NOMO-1 treated with dmso at 0.1 percent for 144 hours (cell line): ENCODE measurements around the gene ZNF773.
"Not testable (repeated sequence)": the region's sequence is repeated elsewhere in the genome, so short reads cannot be mapped to it uniquely, and the experiment has no call there.

Experiments used
- DNase-seq: peaks from one replicate; lab custom pipeline; 2025; ENCODE audit not compliant: unreplicated experiment; lab: John Stamatoyannopoulos, UW

The ZNF773 gene

DNA sequence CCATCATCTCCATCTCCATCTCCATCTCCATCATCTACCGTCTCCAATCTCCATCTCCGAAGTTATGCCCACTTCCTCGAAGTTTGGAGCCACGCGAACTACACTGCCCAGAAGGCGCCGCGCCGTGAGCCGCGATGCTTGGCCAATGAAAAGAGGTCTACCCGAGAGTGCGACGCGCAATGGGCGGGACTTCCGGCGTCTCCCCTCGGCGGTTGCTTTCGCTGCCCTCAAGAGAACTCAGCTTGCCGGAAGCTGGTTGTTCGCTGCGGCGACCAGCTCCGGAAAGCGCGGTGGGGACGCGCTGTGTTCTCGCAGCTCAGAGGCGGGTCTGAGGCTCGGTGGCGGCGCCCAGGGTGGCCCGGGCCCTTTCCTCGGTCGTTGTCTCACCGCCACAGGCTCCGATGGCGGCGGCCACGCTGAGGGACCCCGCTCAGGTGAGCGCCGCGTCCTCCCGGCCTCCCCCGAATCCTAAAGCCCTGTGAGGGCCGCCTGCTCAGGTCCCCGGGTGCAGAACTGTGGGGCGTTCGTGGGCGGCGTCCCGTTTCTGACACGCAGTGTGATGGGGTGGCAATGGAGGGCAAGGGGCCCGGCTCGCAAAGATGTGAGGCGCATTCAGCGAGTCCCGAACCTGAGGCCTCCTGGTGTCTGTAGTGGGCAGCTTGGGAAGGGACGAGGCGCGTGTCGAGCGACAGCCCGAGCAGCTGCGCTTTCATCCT is at the start of gene ZNF773:
Gene ZNF773, plus strand, starts transcription at position 259 of the 716 bp plus-strand sequence. Its CDS starts 143 bp downstream, at position 402.
- peak; percentile 86 for DNase-seq

DNA sequence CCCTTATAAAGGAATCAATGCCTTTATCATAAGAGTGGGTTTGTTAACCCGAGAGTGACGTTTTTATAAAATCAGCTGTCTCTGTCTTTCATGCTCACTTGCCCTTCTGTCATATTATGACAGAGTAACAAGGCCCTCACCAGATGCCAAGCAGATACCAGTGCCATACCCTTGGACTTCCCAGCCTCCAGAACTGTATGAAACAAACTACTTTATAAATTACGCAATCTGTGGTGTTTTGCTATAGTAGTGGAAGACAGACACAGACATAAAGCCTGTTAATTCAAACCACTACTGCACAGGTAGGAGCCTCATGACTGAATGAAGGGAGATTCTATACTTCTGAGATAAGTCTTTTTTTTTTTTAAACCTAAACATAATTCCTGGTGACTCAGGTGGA is 47.4 kb upstream of the ZNF773 start:
- no peak for DNase-seq

DNA sequence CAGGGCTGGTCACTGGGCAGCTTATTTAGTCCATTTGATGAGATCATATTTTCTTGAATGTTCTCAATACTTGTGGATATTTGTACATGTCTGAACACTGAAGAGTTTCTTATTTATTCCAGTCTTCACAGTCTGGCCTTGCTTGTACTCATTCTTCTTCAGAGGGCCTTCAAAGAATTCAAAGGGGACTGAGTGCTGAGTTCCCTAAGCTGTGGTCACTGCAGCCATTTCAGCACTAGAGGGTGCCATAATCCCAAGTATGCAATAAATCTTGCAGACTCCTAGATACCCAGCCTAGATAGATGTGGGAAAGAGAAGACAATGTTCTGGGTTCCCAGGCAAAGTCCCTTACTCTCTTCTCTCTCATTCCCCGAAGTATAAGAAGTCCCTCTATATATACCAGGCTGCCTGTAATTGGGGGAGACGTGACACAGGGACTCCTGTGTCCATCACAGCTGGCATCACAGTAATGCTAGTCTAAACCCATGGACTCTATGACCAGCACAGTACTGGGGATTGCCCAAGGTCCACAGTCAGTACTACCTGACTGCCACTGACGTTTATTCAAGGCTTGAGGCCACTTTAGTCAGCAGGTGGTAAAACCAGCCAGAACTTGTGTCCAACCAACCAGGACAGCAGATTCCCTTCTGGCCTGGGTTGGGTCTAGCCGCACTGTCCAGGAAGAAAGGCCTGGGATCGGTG is 33.9 kb upstream of the ZNF773 start:
- DNase-seq: peak; percentile 8

DNA sequence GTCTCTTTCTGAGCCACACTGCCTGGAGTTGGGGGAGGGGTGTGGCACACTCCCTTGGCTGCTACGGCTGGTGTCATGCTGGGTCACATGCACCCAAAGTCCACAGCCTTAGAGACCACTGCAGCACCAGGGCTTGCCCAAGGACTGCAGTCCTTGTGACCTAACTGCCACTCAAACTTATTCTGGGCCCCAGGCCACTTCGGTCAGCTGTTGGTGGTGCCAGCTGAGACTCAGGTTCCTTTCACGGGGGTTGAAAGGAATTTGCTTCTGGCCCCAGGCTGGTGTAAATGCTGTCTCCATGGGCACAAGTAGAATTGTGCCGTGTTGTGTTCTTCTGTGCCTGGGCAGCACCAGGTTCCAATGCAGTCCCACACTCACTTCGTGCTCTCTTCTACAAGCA is 33.2 kb upstream of the ZNF773 start:
- DNase-seq: no peak

DNA sequence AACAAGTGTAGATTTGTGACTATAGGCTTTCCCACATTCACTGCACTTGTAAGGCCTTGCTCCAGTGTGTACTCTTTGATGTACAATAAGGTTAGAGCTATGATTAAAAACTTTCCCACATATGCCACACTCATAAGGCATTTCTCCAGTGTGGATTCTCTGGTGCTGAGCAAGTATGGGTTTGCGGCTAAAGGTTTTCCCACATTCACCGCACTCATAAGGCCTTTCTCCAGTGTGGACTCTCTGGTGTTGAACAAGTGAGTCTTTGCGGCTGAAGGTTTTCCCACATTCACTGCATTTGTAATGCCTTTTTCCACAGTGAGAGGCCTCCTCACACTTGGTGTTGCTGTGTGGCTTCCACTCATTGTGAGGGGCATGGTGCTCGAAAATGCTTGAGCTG is 26.1 kb upstream of the ZNF773 start:
- DNase-seq: no peak

DNA sequence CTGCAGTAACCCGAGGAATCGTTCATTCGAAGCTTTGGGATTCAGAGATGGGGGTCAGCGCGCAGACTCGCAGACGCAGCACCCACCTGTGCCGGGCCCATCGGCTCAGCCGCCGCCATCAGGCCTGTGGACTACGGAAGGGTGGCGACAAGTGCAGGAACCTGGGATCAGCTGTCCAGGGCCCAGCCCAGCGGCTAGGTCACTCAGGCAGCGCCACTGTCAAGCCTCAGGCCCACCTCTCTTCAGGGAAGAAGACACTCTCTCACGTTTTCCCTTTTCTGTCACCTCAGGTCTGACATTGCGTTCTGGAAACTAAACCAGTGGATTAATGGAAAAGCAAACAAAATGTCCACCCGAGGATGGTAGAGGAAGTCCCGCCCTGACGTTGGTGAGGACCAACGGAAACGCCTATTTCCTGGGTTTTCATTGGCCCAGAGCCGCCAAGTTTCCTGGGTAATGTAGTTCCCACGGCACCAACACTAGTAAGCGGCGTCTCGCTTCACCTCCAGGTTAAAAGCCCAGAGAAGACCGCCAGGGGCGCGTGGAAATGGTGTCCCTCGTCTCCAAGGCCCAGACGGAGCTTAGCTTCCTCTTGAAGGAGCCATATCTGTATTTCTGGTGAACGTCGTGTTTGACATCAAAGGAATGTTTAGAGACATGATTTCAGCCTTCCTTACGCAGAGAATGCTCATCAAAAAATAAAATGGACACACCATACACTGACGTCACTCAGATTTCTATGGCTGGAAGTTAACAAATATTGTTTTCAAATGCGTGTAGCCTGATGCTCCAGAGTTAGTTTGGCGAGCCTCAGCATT is 22.3 kb upstream of the ZNF773 start, which contains the start of gene ZNF772:
Gene ZNF772, minus strand, starts transcription at position 376 of the 818 bp plus-strand sequence. Its CDS starts 257 bp downstream, at position 119.
- DNase-seq: peak; percentile 94

DNA sequence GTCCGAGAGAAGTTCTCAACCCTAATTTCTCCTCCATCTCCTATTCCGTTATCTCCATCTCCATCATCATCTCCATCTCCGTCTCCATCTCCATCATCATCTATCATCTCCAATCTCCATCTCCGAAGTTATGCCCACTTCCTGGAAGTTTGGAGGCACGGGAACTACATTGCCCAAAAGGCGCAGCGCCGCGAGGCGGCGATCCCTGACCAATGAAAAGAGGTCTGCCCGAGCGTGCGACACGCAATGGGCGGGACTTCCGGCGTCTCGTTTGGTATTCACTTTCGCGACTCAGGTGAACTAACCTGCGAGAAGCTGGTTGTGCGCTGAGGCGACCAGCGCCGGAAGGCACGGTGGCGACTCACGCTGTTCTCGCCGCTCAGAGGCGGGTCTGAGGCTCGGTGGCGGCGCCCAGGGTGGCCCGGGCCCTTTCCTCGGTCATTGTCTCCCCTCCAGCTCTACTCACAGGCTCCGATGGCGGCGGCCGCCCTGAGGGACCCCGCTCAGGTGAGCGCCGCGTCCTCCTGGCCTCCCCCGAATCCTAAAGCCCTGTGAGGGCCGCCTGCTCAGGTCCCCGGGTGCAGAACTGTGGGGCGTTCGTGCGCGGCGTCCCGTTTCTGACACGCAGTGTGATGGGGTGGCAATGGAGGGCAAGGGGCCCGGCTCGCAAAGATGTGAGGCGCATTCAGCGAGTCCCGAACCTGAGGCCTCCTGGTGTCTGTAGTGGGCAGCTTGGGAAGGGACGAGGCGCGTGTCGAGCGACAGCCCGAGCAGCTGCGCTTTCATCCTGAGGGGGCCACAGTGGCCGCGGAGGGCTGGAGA is 12.1 kb upstream of the ZNF773 start, which contains the start of gene ZNF419:
Gene ZNF419, plus strand, starts transcription at position 274 of the 822 bp plus-strand sequence. Its CDS starts 201 bp downstream, at position 475.
- peak; percentile 56 for DNase-seq

DNA sequence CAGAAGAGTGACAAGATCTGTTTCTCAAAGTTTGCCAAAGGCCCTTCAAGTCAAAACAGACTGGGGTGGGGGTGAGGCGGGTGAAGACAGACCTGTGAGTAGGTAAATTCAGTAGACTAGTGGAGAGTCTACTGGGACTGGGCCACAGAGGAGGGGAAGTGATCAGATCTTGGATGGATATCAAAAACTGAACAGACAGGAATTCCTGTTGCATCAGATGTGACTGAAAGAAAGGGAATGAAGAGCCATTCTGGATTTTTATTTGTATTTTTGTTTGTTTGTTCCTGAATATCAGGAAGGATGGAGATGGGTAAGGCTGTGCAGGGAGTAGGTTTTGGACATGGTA is 11.5 kb upstream of the ZNF773 start:
- not testable (repeated sequence) for DNase-seq

DNA sequence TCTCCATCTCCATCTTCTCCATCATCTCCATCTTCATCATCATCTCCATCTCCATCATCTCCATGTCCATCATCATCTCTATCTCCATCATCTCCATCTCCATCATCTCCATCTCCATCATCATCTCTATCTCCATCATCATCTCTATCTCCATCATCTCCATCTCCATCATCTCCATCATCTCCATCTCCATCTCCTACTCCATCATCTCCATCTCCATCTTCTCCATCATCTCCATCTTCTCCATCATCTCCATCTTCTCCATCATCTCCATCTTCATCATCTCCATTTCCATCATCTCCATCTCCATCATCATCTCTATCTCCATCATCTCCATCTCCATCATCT is 432 bp upstream of the ZNF773 start:
- not testable (repeated sequence) for DNase-seq

DNA sequence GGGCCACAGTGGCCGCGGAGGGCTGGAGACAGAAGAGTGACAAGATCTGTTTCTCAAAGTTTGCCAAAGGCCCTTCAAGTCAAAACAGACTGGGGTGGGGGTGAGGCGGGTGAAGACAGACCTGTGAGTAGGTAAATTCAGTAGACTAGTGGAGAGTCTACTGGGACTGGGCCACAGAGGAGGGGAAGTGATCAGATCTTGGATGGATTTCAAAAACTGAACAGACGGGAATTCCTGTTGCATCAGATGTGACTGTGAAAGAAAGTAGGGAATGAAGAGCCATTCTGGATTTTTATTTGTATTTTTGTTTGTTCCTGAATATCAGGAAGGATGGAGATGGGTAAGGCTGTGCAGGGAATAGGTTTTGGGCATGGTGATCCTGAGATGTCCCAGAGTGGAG is 662 bp downstream of the ZNF773 start:
- DNase-seq: not testable (repeated sequence)

DNA sequence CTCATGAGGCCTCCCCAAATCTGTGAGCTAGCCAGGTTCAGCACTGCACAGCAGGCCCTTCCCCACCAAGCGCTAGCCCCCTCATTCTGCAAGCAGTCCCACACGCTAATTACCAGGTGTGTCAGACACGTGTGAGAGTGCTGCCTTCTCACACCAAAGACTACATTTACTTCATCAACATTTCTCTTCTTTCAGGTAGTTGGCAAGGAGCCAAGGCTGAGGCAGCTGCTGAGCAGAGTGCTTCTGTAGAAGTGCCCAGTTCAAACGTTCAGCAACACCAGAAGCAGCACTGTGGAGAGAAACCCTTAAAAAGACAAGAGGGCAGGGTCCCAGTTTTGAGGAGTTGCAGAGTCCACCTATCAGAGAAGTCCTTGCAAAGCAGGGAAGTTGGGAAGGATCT is 6.4 kb downstream of the ZNF773 start:
- no peak for DNase-seq

DNA sequence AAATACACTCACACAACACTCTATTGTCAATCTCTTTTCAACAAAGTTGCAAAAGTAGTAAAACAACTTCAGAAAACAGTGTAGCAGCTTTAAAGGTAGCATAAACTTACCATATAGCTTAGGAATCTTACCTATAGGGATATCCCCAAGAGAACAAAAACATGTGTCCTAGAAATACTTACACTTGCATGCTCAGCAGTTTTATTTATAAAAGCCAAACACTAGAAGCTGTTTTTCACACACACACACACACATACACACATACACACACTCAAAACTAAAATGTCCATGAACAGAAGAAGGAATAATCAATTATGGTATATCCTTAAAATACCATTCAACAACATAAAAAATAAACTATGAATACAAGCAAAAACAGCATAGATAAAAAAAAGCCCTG is 11.7 kb downstream of the ZNF773 start:
- DNase-seq: no peak

DNA sequence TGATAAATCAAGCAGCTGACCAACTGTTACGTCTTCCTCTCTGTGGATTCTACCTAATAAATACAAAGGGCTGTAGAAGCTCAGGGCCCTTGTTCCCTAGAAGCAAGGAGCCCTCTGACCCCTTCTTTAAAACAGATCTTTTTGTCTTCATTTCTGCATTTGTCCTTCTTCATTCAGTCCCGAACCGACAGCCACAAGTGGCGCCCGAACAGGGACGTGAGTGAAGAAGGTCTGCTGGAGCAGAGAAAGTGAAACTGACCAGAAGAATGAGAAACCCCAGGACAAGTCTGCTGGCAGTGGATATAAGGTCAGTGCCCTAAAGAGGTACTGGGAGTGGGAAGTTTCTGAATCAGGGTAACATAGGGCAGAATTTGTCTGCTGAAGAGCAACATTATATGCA is 13.1 kb downstream of the ZNF773 start:
- no peak for DNase-seq

DNA sequence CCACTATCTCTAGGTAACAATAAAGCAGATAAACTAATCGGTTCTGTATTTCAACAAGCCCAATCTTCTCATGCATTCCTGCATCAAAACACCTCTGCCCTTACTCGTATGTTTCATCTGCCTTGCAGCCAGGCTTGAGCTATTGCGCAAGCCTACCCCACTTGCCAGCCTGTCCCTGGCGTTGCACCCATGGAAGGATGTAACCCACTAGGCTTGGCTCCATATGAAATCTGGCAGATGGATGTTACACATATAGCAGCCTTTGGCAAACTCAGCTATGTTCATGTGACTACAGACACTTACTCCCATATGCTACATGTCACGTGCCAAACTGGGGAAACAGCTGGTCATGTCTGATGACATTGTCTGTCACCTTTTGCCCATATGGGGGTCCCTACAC is 15.5 kb downstream of the ZNF773 start:
- no peak for DNase-seq

DNA sequence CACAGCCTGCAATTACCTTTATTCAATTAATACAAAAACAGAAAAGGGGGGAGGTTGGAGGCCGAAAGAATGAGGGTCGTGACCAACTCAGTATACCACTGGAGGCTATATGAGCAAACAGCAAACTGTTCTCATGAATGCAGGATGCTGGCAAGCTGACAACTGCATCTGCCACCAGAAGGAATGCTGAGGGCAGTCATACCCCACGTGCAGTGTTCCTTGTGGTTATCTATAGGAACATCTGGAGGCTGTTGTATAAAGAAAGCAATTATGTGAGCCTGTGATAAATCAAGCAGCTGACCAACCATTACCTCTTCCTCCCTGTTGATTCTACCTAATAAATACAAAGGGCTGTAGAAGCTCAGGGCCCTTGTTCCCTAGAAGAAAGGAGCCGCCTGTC is 18.3 kb downstream of the ZNF773 start:
- not testable (repeated sequence) for DNase-seq

DNA sequence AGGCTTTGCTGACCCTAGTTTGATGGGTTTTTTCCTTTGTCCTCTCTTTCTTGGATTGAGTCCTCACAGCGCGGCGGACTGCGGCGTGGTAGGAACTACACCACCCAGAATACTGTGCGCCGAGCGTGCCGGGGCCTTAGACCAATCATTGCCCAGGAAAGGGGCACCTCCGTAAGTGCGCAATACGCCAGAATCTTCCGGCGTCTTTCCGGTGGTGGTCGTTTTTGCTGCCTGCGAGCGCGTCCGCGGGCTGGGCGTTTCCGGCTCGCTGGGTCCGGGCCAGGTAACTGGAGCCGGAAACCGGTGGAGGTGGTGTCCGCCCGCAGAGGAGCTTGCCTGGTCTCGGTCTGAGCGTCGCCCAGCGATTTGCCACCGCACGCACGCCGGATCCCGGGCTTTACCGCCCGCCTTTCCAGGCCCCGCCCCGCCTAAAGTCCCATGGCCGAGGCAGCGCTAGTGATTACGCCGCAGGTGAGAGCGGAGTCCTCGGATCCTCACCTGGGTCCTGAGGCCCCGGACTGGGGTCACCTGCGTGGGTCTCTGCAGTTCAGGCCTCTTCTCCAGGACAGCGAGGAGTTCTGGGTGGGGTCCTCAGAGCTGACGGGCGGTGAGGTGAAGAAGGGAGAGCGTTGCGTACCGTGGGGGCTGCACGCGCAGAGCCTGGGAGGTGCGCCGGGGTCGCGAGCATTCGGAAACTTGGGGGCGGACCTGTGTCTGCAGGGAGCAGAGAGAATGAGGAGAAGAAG is 27.6 kb downstream of the ZNF773 start, which contains the start of gene ZNF549:
Gene ZNF549, plus strand, starts transcription at position 221 of the 746 bp plus-strand sequence. Its CDS starts 218 bp downstream, at position 439.
- DNase-seq: peak; percentile 43

DNA sequence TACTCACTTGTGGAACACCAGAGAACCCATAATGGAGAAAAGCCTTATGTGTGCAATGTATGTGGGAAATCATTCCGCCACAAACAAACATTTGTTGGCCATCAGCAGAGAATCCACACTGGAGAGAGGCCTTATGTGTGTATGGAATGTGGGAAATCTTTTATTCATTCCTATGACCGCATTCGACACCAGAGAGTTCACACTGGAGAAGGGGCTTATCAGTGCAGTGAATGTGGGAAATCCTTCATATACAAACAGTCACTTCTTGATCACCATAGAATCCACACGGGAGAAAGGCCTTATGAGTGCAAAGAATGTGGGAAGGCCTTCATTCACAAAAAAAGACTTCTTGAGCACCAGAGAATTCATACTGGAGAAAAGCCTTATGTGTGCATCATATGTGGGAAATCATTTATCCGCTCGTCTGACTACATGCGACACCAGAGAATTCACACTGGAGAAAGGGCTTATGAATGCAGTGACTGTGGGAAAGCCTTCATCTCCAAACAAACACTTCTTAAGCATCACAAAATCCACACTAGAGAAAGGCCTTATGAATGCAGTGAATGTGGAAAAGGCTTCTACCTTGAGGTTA is 38.3 kb downstream of the ZNF773 start:
- no peak for DNase-seq

DNA sequence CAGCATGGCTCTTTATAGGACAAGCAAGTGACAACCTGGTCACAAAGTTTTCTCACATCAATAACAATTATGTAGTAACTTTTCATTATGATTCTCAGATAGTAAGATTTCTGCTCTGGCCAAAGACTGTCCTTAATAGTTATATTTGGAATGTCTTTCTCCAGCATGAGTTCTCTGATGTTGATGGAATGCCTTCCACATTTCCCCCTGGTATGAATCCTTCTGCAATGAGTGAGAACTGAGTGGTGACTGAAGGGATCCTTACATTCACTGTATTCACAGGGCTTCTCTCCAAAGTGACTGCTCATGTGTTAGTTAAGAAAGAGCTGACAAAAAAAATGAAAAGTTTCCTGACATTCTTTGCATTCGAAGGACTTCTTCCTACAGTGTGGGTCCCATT is 46.8 kb downstream of the ZNF773 start:
- no peak for DNase-seq

DNA sequence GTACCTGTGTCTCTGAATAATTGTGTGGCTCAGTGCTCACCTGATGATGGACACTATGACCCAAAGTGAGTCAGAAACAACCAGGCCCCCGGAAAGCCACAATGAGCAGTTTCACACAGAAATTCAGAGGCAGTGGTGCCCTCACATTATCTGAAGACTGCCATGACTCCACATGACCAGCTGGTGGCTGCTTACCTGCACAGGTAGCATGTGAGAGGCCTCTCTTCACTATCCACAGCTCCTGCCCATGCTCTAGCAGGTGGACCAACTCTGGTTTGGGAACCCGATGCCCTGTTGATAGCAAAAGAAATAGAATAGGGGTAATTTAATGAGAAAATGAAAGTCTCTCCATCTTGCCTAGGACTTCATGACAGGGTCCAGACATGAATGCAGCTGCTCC is 52.7 kb downstream of the ZNF773 start:
- no peak for DNase-seq

DNA sequence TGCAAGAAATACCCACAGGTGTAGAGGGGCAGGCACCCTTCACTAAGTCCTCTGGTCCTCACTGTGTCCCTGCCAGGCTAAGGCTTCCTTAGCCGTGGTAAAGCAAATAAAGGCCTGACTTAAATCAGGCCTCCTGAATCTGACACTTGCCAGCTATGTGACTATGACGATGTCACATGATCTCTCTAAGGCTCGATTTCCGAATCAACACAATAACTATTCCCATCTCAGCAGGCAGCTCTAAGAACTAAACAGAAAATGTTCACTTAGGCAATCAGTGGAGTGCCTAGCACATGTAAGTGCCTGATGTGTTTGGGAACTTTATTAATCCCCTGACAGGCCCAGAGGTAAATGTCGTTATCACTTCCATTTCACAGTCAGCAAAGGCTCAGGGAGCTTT is 57.9 kb downstream of the ZNF773 start:
- no peak for DNase-seq
